ENCODE results near the gene TRIM50.

Gene TRIM50

GRCh38 chr7:73359306-73359705, 31.4 kb upstream of the TRIM50 start:
- TF ChIP-seq MAX (IDR thresholded peaks at IDR 0.05; ENCODE audit: low read depth, low read length) (no peak), MYC (IDR thresholded peaks at IDR 0.05; ENCODE audit: low read depth, low read length) (no peak), CTCF (IDR thresholded peaks at IDR 0.05; ENCODE audit: low read depth, low read length) (no peak), POLR2A (IDR thresholded peaks at IDR 0.05; ENCODE audit: extremely low read depth, insufficient read length) (no peak)
- DNase-seq (ENCODE audit: low read depth), result no peak
- H3K4me3 ChIP-seq (ENCODE audit: low read depth, low read length), result no peak overlapping the region

GRCh38 chr7:73358590-73359275, 30.9 kb upstream of the TRIM50 start:
- H3K4me3 ChIP-seq (ENCODE audit: low read depth, low read length), result no peak overlapping the region
- DNase-seq (ENCODE audit: low read depth), result no peak
- TF ChIP-seq MYC (IDR thresholded peaks at IDR 0.05; ENCODE audit: low read depth, low read length), result no peak
- no peak for TF ChIP-seq CTCF (IDR thresholded peaks at IDR 0.05; ENCODE audit: low read depth, low read length)
- TF ChIP-seq MAX (IDR thresholded peaks at IDR 0.05; ENCODE audit: low read depth, low read length), result no peak
- no peak for TF ChIP-seq POLR2A (IDR thresholded peaks at IDR 0.05; ENCODE audit: extremely low read depth, insufficient read length)

- H3K4me3 ChIP-seq (ENCODE audit: low read depth, low read length), result no peak overlapping the region
- TF ChIP-seq MAX (IDR thresholded peaks at IDR 0.05; ENCODE audit: low read depth, low read length) (no peak), POLR2A (IDR thresholded peaks at IDR 0.05; ENCODE audit: extremely low read depth, insufficient read length) (no peak)
- DNase-seq (ENCODE audit: low read depth), result no peak
Observed at GRCh38 chr7:73356159-73356558, 28.3 kb upstream of the TRIM50 start.

- no peak overlapping the region for H3K4me3 ChIP-seq (ENCODE audit: low read depth, low read length)
- no peak for DNase-seq (ENCODE audit: low read depth)
- no peak for TF ChIP-seq MYC (IDR thresholded peaks at IDR 0.05; ENCODE audit: low read depth, low read length)
- no peak for TF ChIP-seq POLR2A (IDR thresholded peaks at IDR 0.05; ENCODE audit: extremely low read depth, insufficient read length)
- TF ChIP-seq MAX (IDR thresholded peaks at IDR 0.05; ENCODE audit: low read depth, low read length), result no peak
- no peak for TF ChIP-seq CTCF (IDR thresholded peaks at IDR 0.05; ENCODE audit: low read depth, low read length)
Observed at GRCh38 chr7:73354821-73355220, 26.9 kb upstream of the TRIM50 start.

- TF ChIP-seq MAX (IDR thresholded peaks at IDR 0.05; ENCODE audit: low read depth, low read length) (no peak), CTCF (IDR thresholded peaks at IDR 0.05; ENCODE audit: low read depth, low read length) (no peak)
- H3K4me3 ChIP-seq (ENCODE audit: low read depth, low read length), result no peak overlapping the region
- DNase-seq (ENCODE audit: low read depth), result no peak
Observed at GRCh38 chr7:73354196-73354595, 26.3 kb upstream of the TRIM50 start.

- no peak for DNase-seq (ENCODE audit: low read depth)
- H3K4me3 ChIP-seq (ENCODE audit: low read depth, low read length), result no peak overlapping the region
- TF ChIP-seq MYC (IDR thresholded peaks at IDR 0.05; ENCODE audit: low read depth, low read length), result no peak
Observed at GRCh38 chr7:73353243-73353642, 25.4 kb upstream of the TRIM50 start.

- DNase-seq (ENCODE audit: low read depth), result no peak
- no peak for TF ChIP-seq MYC (IDR thresholded peaks at IDR 0.05; ENCODE audit: low read depth, low read length)
- TF ChIP-seq MAX (IDR thresholded peaks at IDR 0.05; ENCODE audit: low read depth, low read length), result no peak
- no peak for TF ChIP-seq POLR2A (IDR thresholded peaks at IDR 0.05; ENCODE audit: extremely low read depth, insufficient read length)
- no peak for TF ChIP-seq CTCF (IDR thresholded peaks at IDR 0.05; ENCODE audit: low read depth, low read length)
- H3K4me3 ChIP-seq (ENCODE audit: low read depth, low read length), result no peak overlapping the region
Observed at GRCh38 chr7:73352784-73353183, 24.9 kb upstream of the TRIM50 start.

Data from NB4 (cell line).